Thyroid gland (tissue), 4 donors: ENCODE results near the gene TMEM132D. TPM values are rescaled to one million over a fixed set of nuclear protein-coding genes. Genes with fewer than 3 reads are reported as not detected.

Experiments used
- DNase-seq, 2 donors: peaks; one replicate each; pipeline ENCODE4 v3.0.0-alpha.2; 2019
- H3K27ac ChIP-seq, 3 donors: fragments of 200-600 bp; sonication (generic); 1 replicate in 2 of 3; 2 replicates in 1 of 3; pipeline ENCODE4 v1.5.1; 2016 to 2019; ENCODE audit warnings: mild to moderate bottlenecking in 1 of 3, moderate library complexity in 1 of 3
- H3K27me3 ChIP-seq: fragments of 200-600 bp; sonication (generic); one replicate; pipeline ENCODE4 v1.5.1; 2019
- H3K36me3 ChIP-seq, 2 donors: fragments of 200-600 bp; sonication (generic); one replicate each; pipeline ENCODE4 v1.5.1; 2016 to 2019
- H3K4me1 ChIP-seq, 2 donors: fragments of 200-600 bp; sonication (generic); one replicate each; pipeline ENCODE4 v1.5.1; 2017 to 2019
- H3K4me3 ChIP-seq, 3 donors: fragments of 200-600 bp; sonication (generic); replicated peaks in 1 of 3; 1 replicate in 2 of 3; 2 replicates in 1 of 3; pipeline ENCODE4 v1.5.1; 2016; ENCODE audit warnings: mild to moderate bottlenecking in 1 of 3
- H3K9me3 ChIP-seq: fragments of 200-600 bp; sonication (generic); one replicate; pipeline ENCODE4 v1.5.1; 2017
- POLR2A ChIP-seq, 2 donors: fragments of 450-650 bp; IDR thresholded peaks; one replicate each; pipeline ENCODE4 v1.6.1; 2017; ENCODE audit warnings: antibody characterized with exemption in 2 of 2, mild to moderate bottlenecking in 2 of 2, moderate library complexity in 1 of 2
- WGBS, 2 donors: methylation state at CpG; one replicate each; pipeline ENCODE4 v1.1.5; 2017; 5-methylcytosine and 5-hydroxymethylcytosine counted together
- intact Hi-C: fragments of 100-400 bp; cut with DNase I; formaldehyde crosslinking; loops from one replicate; pipeline ENCODE4 v1.15.1; 2023
- total RNA-seq, 4 donors: library from RNA; depleted of rRNA; stranded (reverse); fragments of >200 nt; gene quantifications; one replicate each; pipeline ENCODE4 v1.2.3, GENCODE V29; 2016
- TF ChIP-seq, protein P1 (sequence below), 6 experiments: fragments of 200-600 bp in 3 of 6; fragments of 450-650 bp in 3 of 6; sonication (generic) in 3 of 6; IDR thresholded peaks; one replicate each; pipeline ENCODE4 v1.5.1; 2016 to 2019; ENCODE audit warnings: antibody characterized with exemption in 6 of 6, mild to moderate bottlenecking in 2 of 6, inconsistent platforms in 1 of 6, moderate library complexity in 1 of 6

Gene TMEM132D
- total RNA-seq, 4 donors from 2014 or later: not detected

DNA sequence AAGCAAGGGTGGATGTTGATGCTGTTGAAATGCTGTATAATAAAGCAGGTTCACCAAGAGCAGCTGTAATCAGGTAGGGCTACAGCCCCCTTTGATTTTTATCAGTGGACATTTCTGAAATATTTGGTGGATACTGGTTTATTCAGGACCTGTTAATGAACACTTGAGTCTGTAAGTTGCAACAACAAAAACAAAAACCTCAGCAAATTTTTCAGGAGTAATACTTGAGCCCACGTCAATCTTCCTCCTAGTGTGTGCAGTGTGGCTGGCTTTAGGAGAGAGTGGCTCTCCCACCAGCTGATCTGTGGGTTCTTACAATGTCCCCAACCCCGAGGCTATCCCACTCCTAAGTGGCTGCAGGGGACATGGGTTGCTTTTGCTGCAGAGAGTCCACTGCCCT, 702.8 kb downstream of the TMEM132D start:
- H3K9me3 ChIP-seq: no peaks in the 10 kb centered on the region
- DNase-seq: no peak
- TF ChIP-seq, protein P1, sequence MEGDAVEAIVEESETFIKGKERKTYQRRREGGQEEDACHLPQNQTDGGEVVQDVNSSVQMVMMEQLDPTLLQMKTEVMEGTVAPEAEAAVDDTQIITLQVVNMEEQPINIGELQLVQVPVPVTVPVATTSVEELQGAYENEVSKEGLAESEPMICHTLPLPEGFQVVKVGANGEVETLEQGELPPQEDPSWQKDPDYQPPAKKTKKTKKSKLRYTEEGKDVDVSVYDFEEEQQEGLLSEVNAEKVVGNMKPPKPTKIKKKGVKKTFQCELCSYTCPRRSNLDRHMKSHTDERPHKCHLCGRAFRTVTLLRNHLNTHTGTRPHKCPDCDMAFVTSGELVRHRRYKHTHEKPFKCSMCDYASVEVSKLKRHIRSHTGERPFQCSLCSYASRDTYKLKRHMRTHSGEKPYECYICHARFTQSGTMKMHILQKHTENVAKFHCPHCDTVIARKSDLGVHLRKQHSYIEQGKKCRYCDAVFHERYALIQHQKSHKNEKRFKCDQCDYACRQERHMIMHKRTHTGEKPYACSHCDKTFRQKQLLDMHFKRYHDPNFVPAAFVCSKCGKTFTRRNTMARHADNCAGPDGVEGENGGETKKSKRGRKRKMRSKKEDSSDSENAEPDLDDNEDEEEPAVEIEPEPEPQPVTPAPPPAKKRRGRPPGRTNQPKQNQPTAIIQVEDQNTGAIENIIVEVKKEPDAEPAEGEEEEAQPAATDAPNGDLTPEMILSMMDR (IDR thresholded peaks at IDR 0.05): no peak
- TF ChIP-seq POLR2A (IDR thresholded peaks at IDR 0.05): no peak
- no peaks in the 10 kb centered on the region for H3K36me3 ChIP-seq
- no peaks in the 10 kb centered on the region for H3K27me3 ChIP-seq
- no peak overlapping the region for H3K4me3 ChIP-seq
- intact Hi-C loops: no loop called here
- WGBS, 2 donors: 24 to 36% methylated on average over 2 of the region's 2 CpGs
- H3K4me1 ChIP-seq: no peaks in the 10 kb centered on the region
- no peak overlapping the region for H3K27ac ChIP-seq

DNA sequence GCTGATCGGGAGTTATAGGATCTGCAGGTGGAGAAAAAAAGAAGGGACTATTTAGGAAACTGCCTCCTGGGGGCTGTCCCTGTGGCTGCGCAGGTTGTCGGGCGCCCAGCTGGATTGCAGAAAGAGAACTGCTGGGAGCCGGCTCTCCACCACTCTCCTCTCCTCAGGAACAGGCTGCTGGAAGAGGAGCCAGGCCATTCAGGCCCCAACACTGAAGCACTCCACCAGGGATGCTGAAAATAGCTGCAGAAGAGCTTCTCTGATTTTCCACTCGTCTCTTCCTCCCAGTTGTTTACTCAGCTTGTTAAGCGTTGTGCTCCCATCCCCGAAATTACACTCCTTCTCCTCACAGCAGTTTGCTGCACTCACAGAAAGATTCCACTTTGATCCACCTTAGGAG, 703.2 kb downstream of the TMEM132D start:
- TF ChIP-seq POLR2A (IDR thresholded peaks at IDR 0.05): no peak
- TF ChIP-seq, protein P1 (IDR thresholded peaks at IDR 0.05): no peak
- Histone ChIP-seq H3K27ac (no peak overlapping the region), H3K9me3 (no peaks in the 10 kb centered on the region), H3K4me1 (no peaks in the 10 kb centered on the region), H3K27me3 (no peaks in the 10 kb centered on the region), H3K4me3 (no peak overlapping the region), H3K36me3 (no peaks in the 10 kb centered on the region)
- intact Hi-C loops: no loop called here
- no peak for DNase-seq
- WGBS, 2 donors: 38 to 39% methylated on average over 8 of the region's 8 CpGs

DNA sequence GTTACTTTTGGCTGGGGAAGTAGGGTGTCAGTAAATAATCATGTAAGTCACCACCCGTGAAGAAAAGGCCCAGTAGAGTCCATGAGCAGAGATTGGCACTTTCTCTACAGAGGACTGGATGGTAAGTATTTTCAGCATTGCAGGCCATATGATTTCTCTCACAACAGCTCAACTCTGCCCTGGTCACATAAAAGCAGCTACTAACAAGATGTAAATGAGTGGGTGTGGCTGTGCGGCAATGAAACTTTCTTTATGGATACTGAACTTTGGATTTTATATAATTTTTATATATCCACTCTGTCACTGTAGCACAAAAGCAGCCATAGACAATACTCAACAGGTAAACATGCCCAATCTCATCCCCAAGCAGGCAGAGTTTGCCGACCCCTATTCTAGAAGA, 706.9 kb downstream of the TMEM132D start:
- 86 to 95% methylated on average over 3 of the region's 3 CpGs for WGBS, 2 donors
- Histone ChIP-seq H3K27ac (no peak overlapping the region), H3K9me3 (no peaks in the 10 kb centered on the region), H3K4me1 (no peaks in the 10 kb centered on the region), H3K27me3 (no peaks in the 10 kb centered on the region), H3K4me3 (no peak overlapping the region), H3K36me3 (no peaks in the 10 kb centered on the region)
- TF ChIP-seq POLR2A (IDR thresholded peaks at IDR 0.05): no peak
- TF ChIP-seq, protein P1 (IDR thresholded peaks at IDR 0.05): no peak
- intact Hi-C loops: no loop called here
- DNase-seq: no peak

DNA sequence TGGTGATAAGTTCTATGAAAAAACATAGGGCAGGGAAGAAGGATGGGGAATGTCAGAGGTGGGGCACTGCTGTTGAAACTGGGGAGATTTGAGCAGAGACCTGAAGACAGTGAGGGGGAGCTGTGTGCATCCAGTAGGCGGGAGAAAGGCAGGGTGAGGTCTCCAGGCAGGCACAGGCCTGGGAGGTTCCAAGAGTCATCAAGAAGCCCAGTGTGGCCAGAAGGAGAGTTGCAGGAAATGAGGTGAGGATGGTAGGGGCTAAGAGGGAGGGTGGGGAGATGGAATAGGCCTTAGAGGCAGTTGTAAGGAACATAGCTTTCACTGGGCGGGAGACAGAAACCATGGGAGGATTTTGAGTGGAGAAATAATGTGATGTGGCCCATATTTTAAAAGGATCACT, 708.7 kb downstream of the TMEM132D start:
- 82 to 84% methylated on average over 2 of the region's 2 CpGs for WGBS, 2 donors
- Histone ChIP-seq H3K4me3 (no peak overlapping the region), H3K9me3 (no peaks in the 10 kb centered on the region), H3K36me3 (no peaks in the 10 kb centered on the region), H3K27me3 (no peaks in the 10 kb centered on the region), H3K27ac (no peak overlapping the region), H3K4me1 (no peaks in the 10 kb centered on the region)
- DNase-seq: no peak
- intact Hi-C loops: no loop called here
- TF ChIP-seq, protein P1 (IDR thresholded peaks at IDR 0.05): no peak
- no peak for TF ChIP-seq POLR2A (IDR thresholded peaks at IDR 0.05)

DNA sequence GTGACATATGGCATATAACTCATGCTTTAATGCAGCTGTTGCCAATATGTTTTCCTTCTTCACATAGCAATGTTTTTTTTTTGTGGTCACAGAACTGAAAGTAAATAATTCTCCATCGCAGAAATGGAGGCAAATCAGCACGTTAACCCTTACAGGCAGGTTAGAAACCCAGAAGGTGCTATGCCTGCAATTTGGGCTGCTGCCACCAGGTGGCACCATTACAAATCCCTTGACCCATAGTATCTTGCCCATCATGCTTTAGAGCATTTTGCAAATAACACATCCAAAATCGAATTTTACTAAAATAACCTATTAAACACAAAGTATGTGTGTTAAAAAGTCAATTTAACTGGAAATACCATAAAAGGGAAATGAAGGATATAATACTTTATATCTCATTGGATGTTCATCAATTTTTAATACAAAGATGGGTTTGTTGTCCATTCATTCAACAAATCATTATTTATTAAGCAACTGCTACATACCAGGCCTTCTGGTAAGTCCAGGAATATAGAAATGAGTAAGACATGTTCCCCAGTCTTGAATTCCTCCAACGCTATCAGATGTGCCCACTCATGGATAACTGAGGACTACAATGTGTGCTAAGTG, 710.5 kb downstream of the TMEM132D start:
- Histone ChIP-seq H3K4me3 (no peak overlapping the region), H3K27ac (no peak overlapping the region), H3K4me1 (no peaks in the 10 kb centered on the region), H3K36me3 (no peaks in the 10 kb centered on the region), H3K9me3 (no peaks in the 10 kb centered on the region), H3K27me3 (no peaks in the 10 kb centered on the region)
- intact Hi-C loops: no loop called here
- TF ChIP-seq, protein P1 (IDR thresholded peaks at IDR 0.05): peak in 2 of 6 experiments; percentile 9 to 19
- TF ChIP-seq POLR2A (IDR thresholded peaks at IDR 0.05): no peak
- DNase-seq: no peak
- 66 to 67% methylated on average over 4 of the region's 4 CpGs for WGBS, 2 donors
